Tibial nerve (tissue), 4 donors: Measurements from ENCODE around the gene POLL.

Experiments used
- CTCF ChIP-seq, 5 experiments: fragments of 200-600 bp in 3 of 5; fragments of 450-650 bp in 2 of 5; sonication (generic) in 3 of 5; IDR thresholded peaks; one replicate each; pipeline ENCODE4 v1.5.1; 2016 to 2019; ENCODE audit warnings: antibody characterized with exemption in 5 of 5, mild to moderate bottlenecking in 3 of 5, moderate library complexity in 2 of 5
- EP300 ChIP-seq, 2 donors: sonication (generic); formaldehyde crosslinking; IDR thresholded peaks; one replicate each; pipeline ENCODE4 v1.6.1; 2017; ENCODE audit warnings: antibody characterized with exemption in 2 of 2, mild to moderate bottlenecking in 1 of 2
- POLR2A ChIP-seq, 2 donors: fragments of 450-650 bp; IDR thresholded peaks; one replicate each; pipeline ENCODE4 v1.6.1; 2017; ENCODE audit warnings: antibody characterized with exemption in 2 of 2, mild to moderate bottlenecking in 2 of 2, moderate library complexity in 2 of 2

- TF ChIP-seq EP300 (IDR thresholded peaks at IDR 0.05) = no peak
- TF ChIP-seq CTCF (IDR thresholded peaks at IDR 0.05) = no peak
- TF ChIP-seq POLR2A (IDR thresholded peaks at IDR 0.05) = no peak
These were observed 16.7 kb downstream of the POLL start for GRCh38 chr10:101571271-101571925.
